Endothelial cell of umbilical vein (primary cell): ENCODE results near the gene SH3TC1.

Source experiments
- CTCF ChIP-seq, 2 donors: IDR thresholded peaks; 1 replicate in 1 of 2; 2 replicates in 1 of 2; pipeline ENCODE4 v1.5.1; 2011; ENCODE audit warnings: low read length in 2 of 2, mild to moderate bottlenecking in 2 of 2, moderate library complexity in 2 of 2, control low read depth in 1 of 2, inconsistent platforms in 1 of 2, low read depth in 1 of 2; ENCODE audit not compliant: insufficient read depth in 1 of 2; ENCODE audit errors: extremely low read depth in 1 of 2
- EZH2 ChIP-seq: IDR thresholded peaks from 2 replicates; pipeline ENCODE4 v1.6.1; 2012; ENCODE audit warnings: borderline replicate concordance, low read depth, mild to moderate bottlenecking, moderate library complexity, low read length, inconsistent platforms; ENCODE audit not compliant: severe bottlenecking
- JUN ChIP-seq: IDR thresholded peaks from 2 replicates; pipeline ENCODE4 v1.6.1; 2011; ENCODE audit warnings: borderline replicate concordance, low read depth; ENCODE audit not compliant: insufficient read length, insufficient read depth
- MYC ChIP-seq: IDR thresholded peaks from one replicate; pipeline ENCODE4 v1.6.1; 2011; ENCODE audit warnings: mild to moderate bottlenecking, low read depth, low read length
- POLR2A ChIP-seq: IDR thresholded peaks from 2 replicates; pipeline ENCODE4 v1.6.1; 2012; ENCODE audit warnings: low read depth, mild to moderate bottlenecking, control low read depth, low read length
- POLR2AphosphoS5 ChIP-seq: IDR thresholded peaks from 2 replicates; pipeline ENCODE4 v1.6.1; 2012; ENCODE audit warnings: low read depth, mild to moderate bottlenecking, control low read depth, low read length, moderate library complexity; ENCODE audit not compliant: insufficient read depth

GRCh38 chr4:8189551-8190466 lies 9.3 kb upstream of the SH3TC1 start:
- TF ChIP-seq POLR2A (no peak), CTCF (IDR thresholded peaks at IDR 0.05; ENCODE audit: extremely low read depth in 1 of 2, insufficient read depth in 1 of 2, low read depth in 1 of 2, low read length in 2 of 2) (no peak), EZH2 (no peak), MYC (no peak), JUN (no peak), POLR2AphosphoS5 (no peak)
